OCI-LY3 (cell line): ENCODE results near the gene PDK2.

Source experiments
- H2AFZ ChIP-seq: fragments of 200-600, 300-600 bp; shearing (Covaris generic); 2 replicates; pipeline ENCODE4 v1.6.0; 2014; ENCODE audit warnings: antibody characterized with exemption, low read depth, low read length
- H3K27ac ChIP-seq: fragments of 200-600, 300-600 bp; sonication (generic); 2 replicates; pipeline ENCODE4 v1.5.1; 2014; ENCODE audit warnings: mild to moderate bottlenecking, low read length, moderate library complexity, mixed read lengths
- H3K27me3 ChIP-seq: fragments of 200-600, 300-600 bp; sonication (generic); 2 replicates; pipeline ENCODE4 v1.6.1; 2014; ENCODE audit warnings: low read depth, low read length, mixed read lengths
- H3K36me3 ChIP-seq: fragments of 200-600, 300-600 bp; sonication (generic); replicated peaks from 2 replicates; pipeline ENCODE3; 2014; ENCODE audit warnings: low read depth, low read length, mixed read lengths
- H3K4me1 ChIP-seq: fragments of 300-600, 200-600 bp; sonication (generic); 2 replicates; pipeline ENCODE4 v1.6.1; 2014; ENCODE audit warnings: low read length, mixed read lengths
- H3K4me2 ChIP-seq: fragments of 200-600, 300-600 bp; sonication (generic); 2 replicates; pipeline ENCODE4 v1.6.1; 2014; ENCODE audit warnings: low read length, mixed read lengths
- H3K4me3 ChIP-seq: fragments of 300-600, 200-600 bp; sonication (generic); 2 replicates; pipeline ENCODE4 v1.5.1; 2014; ENCODE audit warnings: antibody characterized with exemption, mild to moderate bottlenecking, low read length, moderate library complexity
- H3K79me2 ChIP-seq: fragments of 300-600, 200-600 bp; shearing (Covaris generic); 2 replicates; pipeline ENCODE4 v1.6.1; 2014; ENCODE audit warnings: mild to moderate bottlenecking, low read length, mixed read lengths
- H3K9ac ChIP-seq: fragments of 300-600, 200-600 bp; shearing (Covaris generic); 2 replicates; pipeline ENCODE4 v1.6.0; 2014; ENCODE audit warnings: mild to moderate bottlenecking, low read length, moderate library complexity
- H3K9me3 ChIP-seq: fragments of 200-600, 300-600 bp; shearing (Covaris generic); 2 replicates; pipeline ENCODE4 v1.6.1; 2014; ENCODE audit warnings: low read length, mixed read lengths; ENCODE audit not compliant: insufficient read depth
- H4K20me1 ChIP-seq: fragments of 200-600, 300-600 bp; sonication (generic); 2 replicates; pipeline ENCODE4 v1.6.1; 2016; ENCODE audit warnings: low read length, mixed read lengths; ENCODE audit not compliant: insufficient read depth
- EZH2phosphoT487 ChIP-seq: fragments of 200-600 bp; shearing (Covaris generic); IDR thresholded peaks from 2 replicates; pipeline ENCODE4 v1.6.1; 2018; ENCODE audit warnings: antibody characterized with exemption, mixed run types, low read depth
- TF ChIP-seq, protein P1 (sequence below): fragments of 200-600, 300-600 bp; sonication (generic); IDR thresholded peaks from 2 replicates; pipeline ENCODE4 v1.5.1; 2014; ENCODE audit warnings: antibody characterized with exemption, low read length, low read depth

Gene PDK2

DNA sequence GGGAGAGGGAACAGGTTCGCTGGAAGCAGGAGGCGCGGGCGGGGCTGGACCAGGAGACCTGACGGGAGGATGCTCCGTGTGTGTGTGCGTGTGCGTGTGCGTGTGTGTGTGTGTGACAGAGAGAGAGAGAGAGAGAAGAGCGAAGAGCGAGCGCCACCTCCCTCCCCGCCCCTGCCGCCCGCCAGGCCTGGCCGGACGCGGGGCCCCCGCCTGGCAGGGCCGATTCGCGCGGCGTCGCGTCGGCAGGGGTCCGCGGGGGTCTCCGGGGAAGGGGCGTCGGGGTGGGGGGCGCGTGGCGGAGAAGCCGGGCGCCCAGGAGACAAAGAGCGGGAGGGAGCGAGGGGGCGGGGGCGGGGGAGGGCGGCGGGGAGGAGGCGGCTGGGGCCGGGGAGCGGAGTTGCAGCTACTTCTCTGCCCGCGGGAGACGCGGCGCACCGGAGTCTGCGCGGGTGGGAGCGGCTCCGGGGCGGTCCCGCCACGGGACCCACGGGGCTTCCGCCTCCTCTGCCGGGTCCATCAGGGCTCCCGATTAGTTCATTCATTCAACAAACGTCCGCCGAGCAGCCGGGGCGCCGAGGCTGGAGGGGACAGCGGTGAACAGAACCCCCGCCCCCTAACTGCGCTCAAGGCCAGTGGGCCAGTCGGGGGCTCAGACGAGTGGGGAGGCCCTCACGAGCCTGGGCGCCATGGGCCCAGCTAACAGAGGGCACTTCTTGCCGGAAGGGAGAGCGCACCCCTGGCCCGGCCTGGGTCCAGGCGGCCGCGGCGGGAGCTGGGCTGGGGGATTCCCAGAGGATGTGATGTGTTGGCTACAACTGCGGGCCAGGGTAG lies 34.8 kb downstream of the PDK2 start, which contains the start of gene SAMD14:
TSS of gene SAMD14 (minus strand) at position 433 of the 831 bp plus-strand sequence. CDS start 5,201 bp downstream, outside the sequence.
- Histone ChIP-seq H3K9ac (peak within 1 kb of the TSS; percentile 72), H3K79me2 (no peaks in the 10 kb centered on the region), H3K4me1 (peaks cover 19% of the 10 kb centered on the region), H3K4me2 (peak within 1 kb of the TSS; percentile 96), H2AFZ (peak within 1 kb of the TSS; percentile 12; the same call in 1 of the 2 replicates), H4K20me1 (peaks cover 34% of the 10 kb centered on the region), H3K36me3 (peaks cover 23% of the 10 kb centered on the region), H3K27me3 (peaks cover 18% of the 10 kb centered on the region), H3K9me3 (no peaks in the 10 kb centered on the region), H3K27ac (peak within 1 kb of the TSS; percentile 48), H3K4me3 (peak within 1 kb of the TSS; percentile 94)
- TF ChIP-seq EZH2phosphoT487 = no peak
- TF ChIP-seq, protein P1, sequence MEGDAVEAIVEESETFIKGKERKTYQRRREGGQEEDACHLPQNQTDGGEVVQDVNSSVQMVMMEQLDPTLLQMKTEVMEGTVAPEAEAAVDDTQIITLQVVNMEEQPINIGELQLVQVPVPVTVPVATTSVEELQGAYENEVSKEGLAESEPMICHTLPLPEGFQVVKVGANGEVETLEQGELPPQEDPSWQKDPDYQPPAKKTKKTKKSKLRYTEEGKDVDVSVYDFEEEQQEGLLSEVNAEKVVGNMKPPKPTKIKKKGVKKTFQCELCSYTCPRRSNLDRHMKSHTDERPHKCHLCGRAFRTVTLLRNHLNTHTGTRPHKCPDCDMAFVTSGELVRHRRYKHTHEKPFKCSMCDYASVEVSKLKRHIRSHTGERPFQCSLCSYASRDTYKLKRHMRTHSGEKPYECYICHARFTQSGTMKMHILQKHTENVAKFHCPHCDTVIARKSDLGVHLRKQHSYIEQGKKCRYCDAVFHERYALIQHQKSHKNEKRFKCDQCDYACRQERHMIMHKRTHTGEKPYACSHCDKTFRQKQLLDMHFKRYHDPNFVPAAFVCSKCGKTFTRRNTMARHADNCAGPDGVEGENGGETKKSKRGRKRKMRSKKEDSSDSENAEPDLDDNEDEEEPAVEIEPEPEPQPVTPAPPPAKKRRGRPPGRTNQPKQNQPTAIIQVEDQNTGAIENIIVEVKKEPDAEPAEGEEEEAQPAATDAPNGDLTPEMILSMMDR = no peak

DNA sequence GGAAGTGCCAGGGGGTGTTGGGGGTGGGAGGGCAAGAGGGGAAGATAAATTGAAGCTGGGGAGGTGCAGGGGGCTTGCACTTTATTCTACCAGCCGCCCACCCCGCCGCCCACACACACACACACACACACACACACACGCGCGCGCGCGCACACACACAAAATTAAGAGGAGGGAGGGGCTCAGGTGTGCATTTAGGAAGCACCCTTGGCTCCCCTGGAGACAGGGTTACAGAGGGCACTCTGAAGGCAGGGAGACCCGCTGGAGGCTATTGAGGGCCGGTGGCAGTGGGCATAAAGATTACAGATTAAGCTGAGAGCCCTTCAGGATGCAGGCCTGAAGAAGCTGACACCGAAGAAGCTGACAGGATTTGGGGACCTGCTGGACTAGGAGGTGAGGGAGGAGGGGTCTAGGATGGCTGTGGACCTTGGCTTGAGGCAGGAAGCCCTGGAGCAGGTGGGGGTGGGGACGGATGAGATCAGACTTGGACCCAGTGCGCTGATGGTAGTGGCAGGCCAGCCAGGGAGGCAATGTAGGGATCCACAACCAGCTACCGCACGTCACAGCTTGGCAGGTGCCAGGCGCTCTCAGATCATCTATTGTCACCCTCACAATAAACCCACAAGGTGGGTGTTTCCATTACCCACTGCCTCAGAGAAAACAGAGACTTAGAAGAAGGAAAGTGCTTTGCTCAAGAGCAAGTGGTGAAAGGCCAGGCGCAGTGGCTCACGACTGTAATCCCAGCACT lies 35.6 kb downstream of the PDK2 start:
- Histone ChIP-seq H3K27ac (peak overlapping the region; percentile 48), H3K9ac (peak overlapping the region; percentile 72), H3K36me3 (peaks cover 27% of the 10 kb centered on the region), H3K27me3 (peaks cover 18% of the 10 kb centered on the region), H3K79me2 (no peaks in the 10 kb centered on the region), H2AFZ (no peak overlapping the region), H3K4me3 (peak overlapping the region; percentile 94), H4K20me1 (peaks cover 40% of the 10 kb centered on the region), H3K9me3 (no peaks in the 10 kb centered on the region), H3K4me2 (peak overlapping the region; percentile 96), H3K4me1 (peaks cover 19% of the 10 kb centered on the region)
- TF ChIP-seq, protein P1 = no peak
- TF ChIP-seq EZH2phosphoT487 = no peak

DNA sequence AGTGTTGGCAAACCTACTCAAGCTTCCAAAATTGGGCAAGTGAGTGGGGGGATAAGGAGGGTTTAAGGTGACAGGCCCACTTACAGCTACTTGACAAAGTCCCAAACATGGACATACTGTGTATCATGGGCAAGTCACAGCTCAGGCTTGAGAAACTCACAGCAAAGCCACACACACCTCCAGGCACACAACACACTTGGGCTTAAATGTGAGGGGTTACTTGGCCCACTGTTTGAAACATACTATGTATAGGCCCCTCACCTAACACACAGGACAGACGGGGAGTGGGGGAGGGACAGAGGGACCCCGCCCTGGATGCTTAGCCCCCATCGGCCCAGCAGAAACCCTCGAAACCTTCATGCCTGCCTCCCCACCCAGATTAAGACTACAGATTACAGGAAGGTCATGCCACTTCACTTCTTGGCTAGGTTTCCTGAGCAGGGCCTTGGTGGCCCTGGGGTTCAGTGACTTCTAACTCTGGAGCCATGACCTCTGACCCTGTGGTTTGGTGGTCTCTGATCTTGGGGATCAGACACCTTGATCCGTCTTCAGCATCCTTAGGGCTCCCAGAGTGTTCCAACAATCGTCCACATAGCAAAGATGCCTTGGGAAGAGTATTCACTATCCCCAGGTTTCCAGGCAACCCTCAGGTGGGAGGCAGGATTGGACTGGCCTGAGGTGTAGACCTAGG lies 37.1 kb downstream of the PDK2 start:
- Histone ChIP-seq H3K4me2 (no peak overlapping the region), H3K27ac (peak overlapping the region; percentile 48), H3K27me3 (peaks cover 18% of the 10 kb centered on the region), H4K20me1 (peaks cover 55% of the 10 kb centered on the region), H3K9me3 (no peaks in the 10 kb centered on the region), H2AFZ (no peak overlapping the region), H3K79me2 (peaks cover 5% of the 10 kb centered on the region), H3K4me3 (no peak overlapping the region), H3K4me1 (peaks cover 22% of the 10 kb centered on the region), H3K9ac (no peak overlapping the region), H3K36me3 (peaks cover 41% of the 10 kb centered on the region)
- TF ChIP-seq, protein P1 = no peak
- no peak for TF ChIP-seq EZH2phosphoT487
